ENCODE data around the gene SLC7A10. TPM values are rescaled to one million over a fixed set of nuclear protein-coding genes. Genes with fewer than 3 reads are reported as not detected.
A peak's percentile ranks its signal among the peaks of the same experiment; 100 is the strongest.
"Not testable (repeated sequence)": the region's sequence is repeated elsewhere in the genome, so short reads cannot be mapped to it uniquely, and the experiment has no call there.

The SLC7A10 gene
- total RNA-seq, 4 donors from 2014 or later = not detected

DNA sequence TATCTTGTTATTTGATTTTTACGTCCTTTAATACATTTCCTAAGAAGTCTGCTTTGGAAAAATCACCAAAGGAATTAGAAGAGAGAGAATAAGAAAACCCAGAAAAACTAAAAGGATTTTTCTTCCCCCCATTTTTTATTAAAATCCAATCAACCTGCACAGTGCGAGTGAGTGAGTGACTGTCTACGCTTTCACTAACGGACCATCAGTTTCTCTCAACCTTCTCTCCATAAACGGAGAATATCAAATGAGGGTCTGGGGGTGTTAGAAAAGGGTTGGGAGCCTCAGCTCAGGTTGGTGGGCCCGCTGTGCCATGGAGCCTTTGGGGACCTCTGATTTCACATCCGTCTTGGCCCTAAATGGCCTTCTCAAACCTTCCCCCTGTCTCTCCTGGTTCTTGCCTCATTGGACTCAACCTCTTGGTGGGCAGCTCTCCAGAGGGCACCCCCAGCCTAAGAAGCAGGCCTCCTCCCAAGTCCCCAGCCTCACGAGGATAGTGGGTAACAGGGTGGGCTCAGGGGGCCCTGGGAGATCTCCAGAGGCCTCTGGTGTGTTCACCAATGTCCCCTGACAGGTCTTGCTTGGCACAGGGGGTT, 32.3 kb downstream of the SLC7A10 start:
- Histone ChIP-seq H3K36me3 (no peaks in the 10 kb centered on the region), H3K27ac (peak overlapping the region in 1 of 2 donors; percentile 12), H3K27me3 (no peaks in the 10 kb centered on the region), H3K4me3 (no peak overlapping the region), H3K4me1 (peaks cover 0 to 10% of the 10 kb centered on the region in 2 donors), H3K9me3 (no peaks in the 10 kb centered on the region)
- TF ChIP-seq, protein P1, sequence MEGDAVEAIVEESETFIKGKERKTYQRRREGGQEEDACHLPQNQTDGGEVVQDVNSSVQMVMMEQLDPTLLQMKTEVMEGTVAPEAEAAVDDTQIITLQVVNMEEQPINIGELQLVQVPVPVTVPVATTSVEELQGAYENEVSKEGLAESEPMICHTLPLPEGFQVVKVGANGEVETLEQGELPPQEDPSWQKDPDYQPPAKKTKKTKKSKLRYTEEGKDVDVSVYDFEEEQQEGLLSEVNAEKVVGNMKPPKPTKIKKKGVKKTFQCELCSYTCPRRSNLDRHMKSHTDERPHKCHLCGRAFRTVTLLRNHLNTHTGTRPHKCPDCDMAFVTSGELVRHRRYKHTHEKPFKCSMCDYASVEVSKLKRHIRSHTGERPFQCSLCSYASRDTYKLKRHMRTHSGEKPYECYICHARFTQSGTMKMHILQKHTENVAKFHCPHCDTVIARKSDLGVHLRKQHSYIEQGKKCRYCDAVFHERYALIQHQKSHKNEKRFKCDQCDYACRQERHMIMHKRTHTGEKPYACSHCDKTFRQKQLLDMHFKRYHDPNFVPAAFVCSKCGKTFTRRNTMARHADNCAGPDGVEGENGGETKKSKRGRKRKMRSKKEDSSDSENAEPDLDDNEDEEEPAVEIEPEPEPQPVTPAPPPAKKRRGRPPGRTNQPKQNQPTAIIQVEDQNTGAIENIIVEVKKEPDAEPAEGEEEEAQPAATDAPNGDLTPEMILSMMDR (IDR thresholded peaks at IDR 0.05) = no peak
- no peak for TF ChIP-seq POLR2A (IDR thresholded peaks at IDR 0.05)
- intact Hi-C loops (cut with DNase I; ENCODE audit: low total_unique reads) = no loop called here
- DNase-seq = no peak

DNA sequence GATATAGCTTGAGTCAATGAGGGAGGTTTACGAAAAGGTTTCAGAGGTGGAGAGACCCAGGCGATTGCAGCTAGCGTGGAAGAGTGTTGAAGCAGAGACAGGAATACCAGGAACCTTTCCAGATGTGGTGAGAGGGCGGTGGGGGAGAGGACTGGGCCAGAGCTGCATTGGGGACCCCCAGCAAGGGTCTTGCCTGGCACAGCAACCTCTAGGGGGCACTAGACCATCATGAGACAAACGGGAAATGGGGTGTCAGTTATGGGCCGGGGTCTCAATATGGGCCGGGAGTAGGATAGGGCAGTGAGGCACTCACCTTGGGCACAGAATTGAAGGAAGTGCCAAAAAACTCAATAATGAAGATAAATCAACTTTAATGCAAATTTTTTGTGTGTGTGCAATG, 33.6 kb downstream of the SLC7A10 start:
- DNase-seq = no peak
- H3K27ac ChIP-seq = no peak overlapping the region
- intact Hi-C loops (cut with DNase I; ENCODE audit: low total_unique reads) = no loop called here

DNA sequence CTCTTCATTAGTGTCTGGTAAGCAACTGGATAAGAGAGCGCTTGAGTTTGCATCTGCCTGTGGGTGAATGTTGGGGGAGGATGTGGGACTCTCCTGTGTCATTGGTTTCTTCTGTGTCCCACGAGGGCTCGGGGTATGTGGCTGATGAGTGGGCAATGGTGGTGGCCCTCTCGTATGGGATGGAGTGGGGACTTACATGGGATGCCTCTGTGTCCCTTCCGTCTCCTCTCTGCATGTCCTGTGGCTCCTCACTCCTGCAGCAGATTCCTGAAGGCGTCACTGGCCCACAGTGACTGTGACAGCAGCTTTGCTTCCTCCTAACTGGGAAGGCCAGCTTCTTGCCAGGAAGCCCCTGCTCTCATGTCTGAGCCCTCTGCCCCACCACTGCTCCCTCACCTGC, 34.1 kb downstream of the SLC7A10 start:
- intact Hi-C loops (cut with DNase I; ENCODE audit: low total_unique reads) = no loop called here
- Histone ChIP-seq H3K27ac (no peak overlapping the region), H3K27me3 (no peaks in the 10 kb centered on the region), H3K9me3 (no peaks in the 10 kb centered on the region), H3K4me1 (peaks cover 0 to 10% of the 10 kb centered on the region in 2 donors), H3K36me3 (no peaks in the 10 kb centered on the region), H3K4me3 (no peak overlapping the region)
- no peak for DNase-seq
- TF ChIP-seq, protein P1 (IDR thresholded peaks at IDR 0.05) = no peak
- TF ChIP-seq POLR2A (IDR thresholded peaks at IDR 0.05) = no peak

More for the DNA sequence above, 33.6 kb downstream of the SLC7A10 start:
- TF ChIP-seq, protein P1 (IDR thresholded peaks at IDR 0.05) = no peak
- H3K9me3 ChIP-seq = no peaks in the 10 kb centered on the region
- H3K36me3 ChIP-seq = no peaks in the 10 kb centered on the region
- no peaks in the 10 kb centered on the region for H3K27me3 ChIP-seq
- H3K4me3 ChIP-seq = no peak overlapping the region
- H3K4me1 ChIP-seq = peaks cover 0 to 10% of the 10 kb centered on the region in 2 donors

DNA sequence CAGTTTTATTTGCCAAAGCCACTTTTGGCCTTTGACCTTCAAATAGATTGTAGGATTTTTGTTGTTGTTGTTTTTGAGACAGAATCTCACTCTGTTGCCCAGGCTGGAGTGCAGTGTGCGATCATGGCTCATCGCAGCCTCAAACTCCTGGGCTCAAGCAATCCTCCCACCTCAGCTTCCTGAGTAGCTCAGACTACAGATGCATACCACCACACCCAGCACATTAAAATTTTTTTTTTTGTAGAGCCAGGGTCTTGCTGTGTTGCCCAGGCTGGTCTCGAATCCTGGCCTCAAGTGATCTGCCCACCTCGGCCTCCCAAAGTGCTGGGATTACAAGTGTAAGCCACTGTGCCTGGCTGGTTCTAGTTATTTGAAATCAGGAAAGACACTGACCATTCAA, 34.6 kb downstream of the SLC7A10 start:
- H3K36me3 ChIP-seq; intact Hi-C loops (cut with DNase I; ENCODE audit: low total_unique reads); H3K9me3 ChIP-seq; H3K27ac ChIP-seq; H3K4me3 ChIP-seq; DNase-seq; H3K4me1 ChIP-seq; H3K27me3 ChIP-seq: not testable (repeated sequence)

DNA sequence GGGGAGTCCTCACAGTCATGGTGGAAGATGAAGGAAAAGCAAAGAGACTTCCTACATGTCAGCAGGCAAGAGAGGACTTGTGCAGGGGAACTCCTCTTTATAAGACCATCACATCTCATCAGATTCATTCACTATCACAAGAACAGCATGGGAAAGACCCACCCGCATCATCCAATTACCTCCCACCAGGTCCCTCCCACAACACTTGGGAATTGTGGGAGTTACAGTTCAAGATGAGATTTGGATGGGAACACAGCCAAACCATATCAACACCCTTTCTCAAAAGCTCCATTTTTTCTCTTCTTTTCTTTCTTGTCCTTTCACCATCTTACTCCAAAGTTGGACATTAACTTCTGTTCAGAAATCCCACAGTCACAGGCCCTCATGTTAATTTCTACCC, 36.2 kb downstream of the SLC7A10 start:
- Histone ChIP-seq H3K4me3 (no peak overlapping the region), H3K36me3 (no peaks in the 10 kb centered on the region), H3K9me3 (no peaks in the 10 kb centered on the region), H3K27me3 (no peaks in the 10 kb centered on the region), H3K27ac (no peak overlapping the region), H3K4me1 (no peaks in the 10 kb centered on the region)
- TF ChIP-seq, protein P1 (IDR thresholded peaks at IDR 0.05) = no peak
- no peak for TF ChIP-seq POLR2A (IDR thresholded peaks at IDR 0.05)
- intact Hi-C loops (cut with DNase I; ENCODE audit: low total_unique reads) = no loop called here
- DNase-seq = no peak

DNA sequence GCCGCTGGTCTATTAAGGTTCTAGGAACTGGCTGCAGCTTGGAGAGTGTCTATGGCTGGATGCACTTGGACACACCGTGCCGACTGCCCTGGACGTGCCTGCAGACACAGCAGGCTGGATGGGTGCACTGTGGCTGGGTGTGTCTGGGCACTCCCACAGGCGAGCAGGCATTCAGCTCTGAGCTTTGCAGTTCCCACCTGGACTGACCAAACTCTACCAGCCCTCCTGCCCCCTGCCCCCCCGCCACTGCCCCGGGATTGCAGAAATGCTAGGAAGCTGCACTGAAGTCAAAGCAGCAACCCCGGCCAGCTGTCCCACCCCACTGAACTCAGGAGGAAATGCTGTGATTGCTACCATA, 38.5 kb downstream of the SLC7A10 start:
- no peak overlapping the region for H3K27ac ChIP-seq
- H3K4me3 ChIP-seq = no peak overlapping the region
- intact Hi-C loops (cut with DNase I; ENCODE audit: low total_unique reads) = no loop called here
- no peak for DNase-seq
- TF ChIP-seq, protein P1 (IDR thresholded peaks at IDR 0.05) = no peak
- TF ChIP-seq POLR2A (IDR thresholded peaks at IDR 0.05) = no peak
- H3K9me3 ChIP-seq = no peaks in the 10 kb centered on the region
- H3K27me3 ChIP-seq = no peaks in the 10 kb centered on the region
- H3K4me1 ChIP-seq = no peaks in the 10 kb centered on the region
- no peaks in the 10 kb centered on the region for H3K36me3 ChIP-seq
